ENCODE results near the gene IHH.

The IHH gene

DNA sequence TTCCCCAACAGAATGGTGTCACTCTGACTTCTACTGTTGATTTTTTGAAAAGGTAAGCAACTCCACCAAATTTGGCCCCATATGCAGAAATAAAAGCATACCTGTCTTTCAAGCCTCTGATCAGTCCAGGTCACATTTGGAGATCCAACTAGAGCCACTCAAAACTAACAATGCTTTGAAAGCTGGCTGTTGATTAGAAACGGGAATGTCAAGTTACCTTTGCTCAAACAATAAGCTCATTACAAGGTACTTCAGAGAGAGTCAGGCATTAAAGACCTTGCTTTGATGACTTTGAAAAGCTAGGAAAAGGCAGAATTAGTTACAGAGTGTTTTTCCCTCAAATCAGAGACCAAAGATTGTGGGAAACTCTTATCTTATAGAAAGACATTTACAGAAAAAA, 4.8 kb upstream of the IHH start:
- TF ChIP-seq CTCF (IDR thresholded peaks at IDR 0.05; ENCODE audit: low read depth, low read length, missing control alignments): no peak
- no peak overlapping the region for H3K4me3 ChIP-seq (replicated peaks; ENCODE audit: low read depth, low read length)
- no peak for DNase-seq (ENCODE audit: extremely low read depth, low read depth)

GRCh38 chr2:219062081-219062480, 1.4 kb upstream of the IHH start:
- TF ChIP-seq CTCF (IDR thresholded peaks at IDR 0.05; ENCODE audit: low read depth, low read length, missing control alignments): no peak
- H3K4me3 ChIP-seq (replicated peaks; ENCODE audit: low read depth, low read length): no peak overlapping the region
- DNase-seq (ENCODE audit: extremely low read depth, low read depth): no peak

- no peak for DNase-seq (ENCODE audit: extremely low read depth, low read depth)
- TF ChIP-seq CTCF (IDR thresholded peaks at IDR 0.05; ENCODE audit: low read depth, low read length, missing control alignments): no peak
- H3K4me3 ChIP-seq (replicated peaks; ENCODE audit: low read depth, low read length): no peak overlapping the region
These were observed 717 bp downstream of the IHH start for GRCh38 chr2:219059725-219060682.

- H3K4me3 ChIP-seq (replicated peaks; ENCODE audit: low read depth, low read length): no peak overlapping the region
- DNase-seq (ENCODE audit: extremely low read depth, low read depth): no peak
- TF ChIP-seq CTCF (IDR thresholded peaks at IDR 0.05; ENCODE audit: low read depth, low read length, missing control alignments): no peak
These were observed 1.4 kb downstream of the IHH start for GRCh38 chr2:219059375-219059724.

DNA sequence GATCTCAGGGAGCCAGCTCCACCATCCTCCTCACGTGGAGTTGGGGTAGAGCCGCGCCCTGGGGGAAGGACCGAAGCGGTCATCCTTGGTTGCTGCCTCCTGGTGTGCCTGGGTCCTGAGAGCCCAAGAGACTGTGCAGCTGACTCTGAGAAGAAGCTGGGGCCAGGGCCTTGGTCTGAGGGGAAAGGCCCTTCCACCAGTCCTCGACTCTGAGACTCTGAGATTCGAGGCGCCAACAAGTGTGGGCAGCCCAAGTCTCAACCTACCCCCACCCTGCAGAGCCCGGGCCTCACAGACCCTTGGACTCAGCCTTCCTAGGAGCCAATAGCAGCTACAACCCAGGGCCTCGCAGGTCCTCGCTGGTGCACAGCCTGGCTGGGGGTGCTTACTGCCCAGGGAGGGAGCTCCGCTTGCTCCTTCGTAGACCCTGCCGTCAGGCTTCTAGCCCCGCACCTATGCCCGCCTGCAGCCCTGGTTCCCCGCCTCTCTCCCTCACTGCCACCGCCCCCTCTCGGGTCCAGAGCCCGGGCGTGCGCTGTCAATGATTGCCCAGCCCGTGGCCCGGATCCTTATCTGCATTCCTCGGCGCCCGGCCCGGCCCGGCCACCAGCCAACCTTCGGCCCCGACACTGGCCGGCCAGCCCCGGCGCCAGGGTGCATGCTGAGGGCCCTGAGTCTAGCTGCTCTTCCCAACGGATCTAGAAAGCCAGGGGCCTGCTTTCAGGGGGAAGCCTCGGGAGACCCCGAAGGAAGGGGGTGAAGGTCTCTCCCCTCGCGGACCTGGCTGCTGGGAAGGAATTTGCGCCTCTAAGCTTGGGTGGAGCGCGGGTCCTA, 2.0 kb downstream of the IHH start:
- DNase-seq (ENCODE audit: extremely low read depth, low read depth): no peak
- H3K4me3 ChIP-seq (replicated peaks; ENCODE audit: low read depth, low read length): no peak overlapping the region

More for the DNA sequence above, 2.0 kb downstream of the IHH start:
- TF ChIP-seq CTCF (IDR thresholded peaks at IDR 0.05; ENCODE audit: low read depth, low read length, missing control alignments): no peak

All from HFF-Myc (cell line).